ENCODE measurements around the gene BAIAP2. TPM values are rescaled to one million over a fixed set of nuclear protein-coding genes. Genes with fewer than 3 reads are reported as not detected.

BAIAP2 gene
- total RNA-seq, 2 experiments from 2014 or later: 2.8 TPM

DNA sequence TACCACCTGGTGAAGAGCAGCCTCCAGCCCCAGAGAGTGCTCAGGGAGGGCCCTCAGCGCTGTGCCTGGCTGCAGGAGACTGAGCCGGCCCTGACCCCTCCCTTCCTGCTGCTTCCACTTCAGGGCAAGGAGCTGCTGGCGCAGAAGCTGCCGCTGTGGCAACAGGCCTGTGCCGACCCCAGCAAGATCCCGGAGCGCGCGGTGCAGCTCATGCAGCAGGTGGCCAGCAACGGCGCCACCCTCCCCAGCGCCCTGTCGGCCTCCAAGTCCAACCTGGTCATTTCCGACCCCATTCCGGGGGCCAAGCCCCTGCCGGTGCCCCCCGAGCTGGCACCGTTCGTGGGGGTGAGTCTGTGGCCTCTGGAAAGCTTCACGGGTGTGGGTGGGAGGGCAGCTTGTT is 68.4 kb downstream of the BAIAP2 start:
- POLR2A ChIA-PET: no interaction called here
- H3K27ac Mint-ChIP-seq: no peak overlapping the region

DNA sequence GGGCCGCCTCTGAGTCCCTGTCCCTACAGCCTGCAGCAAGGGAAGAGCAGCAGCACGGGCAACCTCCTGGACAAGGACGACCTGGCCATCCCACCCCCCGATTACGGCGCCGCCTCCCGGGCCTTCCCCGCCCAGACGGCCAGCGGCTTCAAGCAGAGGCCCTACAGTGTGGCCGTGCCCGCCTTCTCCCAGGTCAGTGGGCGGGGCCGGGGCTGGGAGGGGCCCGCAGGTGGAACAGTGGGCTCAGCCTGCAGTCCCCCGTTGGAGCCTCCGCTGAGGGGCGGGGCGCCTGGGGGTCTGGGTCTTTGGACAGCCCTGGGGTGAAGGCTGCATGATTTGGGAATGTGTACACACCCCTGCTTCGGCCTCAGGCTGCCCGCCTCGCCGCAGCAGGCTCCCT is 71.8 kb downstream of the BAIAP2 start:
- ChIA-PET CTCF (no interaction called here), POLR2A (no interaction called here)
- H3K27ac Mint-ChIP-seq: no peak overlapping the region
- H3K4me3 Mint-ChIP-seq: no peak overlapping the region
- DNase-seq: no peak
- H3K9me3 Mint-ChIP-seq: no peaks in the 10 kb centered on the region
- H3K27me3 Mint-ChIP-seq: no peaks in the 10 kb centered on the region
- no peaks in the 10 kb centered on the region for H3K4me1 Mint-ChIP-seq
- no peaks in the 10 kb centered on the region for H3K36me3 Mint-ChIP-seq (ENCODE audit: low read depth)

More for the DNA sequence above, 68.4 kb downstream of the BAIAP2 start:
- CTCF ChIA-PET: interaction anchor here (0.9 to 4.6 kb wide), 5 partner anchors 10 to 115 kb away, joined by 3 to 20 read pairs (median 9); partner anchors contain the start of gene CHMP6
- Mint-ChIP-seq H3K9me3 (no peaks in the 10 kb centered on the region), H3K27me3 (no peaks in the 10 kb centered on the region), H3K4me3 (no peak overlapping the region), H3K36me3 (ENCODE audit: low read depth) (no peaks in the 10 kb centered on the region), H3K4me1 (no peaks in the 10 kb centered on the region)
- no peak for DNase-seq

DNA sequence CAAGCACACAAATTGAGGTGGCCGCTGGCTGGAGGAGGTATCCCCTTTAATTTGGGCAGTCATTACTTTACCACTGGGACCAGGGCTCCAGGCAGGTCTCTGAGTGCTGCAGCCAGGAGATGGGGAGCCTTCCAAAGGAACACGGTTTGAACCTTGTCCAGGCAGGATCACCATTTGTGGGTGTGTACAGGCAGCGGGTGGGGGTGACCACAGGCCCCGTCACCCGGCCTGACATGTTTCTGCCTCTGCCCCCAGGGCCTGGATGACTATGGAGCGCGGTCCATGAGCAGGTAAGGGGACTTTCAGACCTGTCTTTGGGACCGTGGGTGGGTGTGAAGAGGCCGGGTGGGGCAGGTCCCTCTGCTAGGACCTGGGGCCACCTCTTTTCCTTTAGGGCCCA is 73.3 kb downstream of the BAIAP2 start:
- Mint-ChIP-seq H3K27me3 (no peaks in the 10 kb centered on the region), H3K4me1 (no peaks in the 10 kb centered on the region), H3K27ac (no peak overlapping the region), H3K9me3 (no peaks in the 10 kb centered on the region), H3K36me3 (ENCODE audit: low read depth) (no peaks in the 10 kb centered on the region), H3K4me3 (no peak overlapping the region)
- CTCF ChIA-PET: no interaction called here
- DNase-seq: no peak
- POLR2A ChIA-PET: no interaction called here

DNA sequence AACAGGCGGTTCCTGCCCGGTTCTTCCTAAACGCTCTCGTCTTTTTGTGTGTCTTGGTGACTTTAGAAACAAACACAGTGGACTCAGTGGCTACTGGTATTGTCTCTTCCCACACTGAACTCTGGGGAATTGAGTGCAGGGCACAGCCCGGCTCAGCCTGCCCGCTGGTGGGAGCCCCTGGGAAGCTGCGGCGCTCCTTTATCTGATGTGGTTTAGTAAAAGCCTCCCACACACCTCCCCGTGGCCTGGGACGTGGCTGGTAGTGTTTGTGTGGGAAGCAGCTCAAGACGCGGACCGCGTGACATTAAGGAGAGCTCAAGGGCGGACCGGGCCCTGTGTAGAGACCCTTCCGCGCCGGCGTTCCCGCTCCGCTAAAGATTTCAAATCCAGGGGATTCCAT is 75.0 kb downstream of the BAIAP2 start:
- H3K4me3 Mint-ChIP-seq: no peak overlapping the region
- no peaks in the 10 kb centered on the region for H3K27me3 Mint-ChIP-seq
- no peak overlapping the region for H3K27ac Mint-ChIP-seq
- ChIA-PET CTCF (interaction anchor here (1.1 kb wide), 1 partner anchor 12 kb away, joined by 3 read pairs; no protein-coding TSS in a partner anchor), POLR2A (no interaction called here)
- no peaks in the 10 kb centered on the region for H3K36me3 Mint-ChIP-seq (ENCODE audit: low read depth)
- DNase-seq: no peak
- no peaks in the 10 kb centered on the region for H3K9me3 Mint-ChIP-seq
- no peaks in the 10 kb centered on the region for H3K4me1 Mint-ChIP-seq

DNA sequence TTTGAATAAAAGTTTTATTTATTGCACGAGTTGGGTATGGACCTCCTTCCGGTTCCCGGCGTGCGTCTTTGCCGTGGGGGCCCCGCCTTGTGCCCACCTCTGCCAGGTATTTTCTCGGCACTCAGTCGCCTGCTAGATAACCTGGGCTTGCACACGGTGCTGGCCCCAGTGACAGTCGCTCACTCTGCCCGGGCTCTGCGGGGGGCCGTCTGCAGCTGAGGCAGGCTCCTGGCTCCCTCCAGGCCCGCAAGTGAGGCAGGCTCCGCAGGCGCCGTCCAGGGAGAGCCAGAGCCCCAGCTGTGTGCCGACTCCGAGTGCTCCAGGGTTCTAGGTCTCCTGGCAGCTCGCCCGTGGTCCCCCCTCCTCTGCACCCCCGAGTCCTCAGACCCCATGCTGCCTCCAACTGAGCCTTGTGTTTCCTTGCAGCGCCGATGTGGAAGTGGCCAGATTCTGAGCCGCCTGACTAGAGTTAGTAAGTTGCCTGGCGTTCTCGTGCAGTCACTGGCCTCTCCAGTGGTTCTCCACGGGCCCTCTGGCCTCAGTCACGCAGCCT is 75.6 kb downstream of the BAIAP2 start:
- no peaks in the 10 kb centered on the region for H3K27me3 Mint-ChIP-seq
- no peak overlapping the region for H3K27ac Mint-ChIP-seq
- CTCF ChIA-PET: interaction anchor here (1.1 to 1.4 kb wide), 2 partner anchors 9 to 12 kb away, joined by 3 to 5 read pairs; no protein-coding TSS in a partner anchor
- H3K4me1 Mint-ChIP-seq: no peaks in the 10 kb centered on the region
- no peak for DNase-seq
- POLR2A ChIA-PET: no interaction called here
- H3K36me3 Mint-ChIP-seq (ENCODE audit: low read depth): no peaks in the 10 kb centered on the region
- no peak overlapping the region for H3K4me3 Mint-ChIP-seq
- H3K9me3 Mint-ChIP-seq: no peaks in the 10 kb centered on the region

DNA sequence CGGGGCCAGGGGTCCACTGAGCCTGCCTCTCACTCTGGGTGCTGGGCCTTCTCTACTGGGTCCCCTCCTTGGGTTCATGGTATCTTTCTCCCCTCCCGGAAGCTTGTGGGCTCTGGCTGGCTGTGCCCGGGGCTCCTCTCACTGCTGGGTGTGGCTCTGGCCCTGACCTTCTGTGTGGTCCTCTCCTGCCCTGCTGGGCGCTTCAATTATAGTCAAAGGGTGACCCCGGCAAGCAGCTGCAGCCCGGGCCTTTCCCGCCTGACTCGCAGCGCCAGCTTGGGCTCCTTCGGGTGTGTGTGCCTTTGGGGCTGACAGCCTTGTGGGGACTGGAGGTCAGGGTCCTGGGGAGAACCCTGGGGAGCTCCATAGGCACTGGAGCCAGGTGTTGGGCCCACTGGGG is 76.1 kb downstream of the BAIAP2 start:
- no peaks in the 10 kb centered on the region for H3K27me3 Mint-ChIP-seq

DNA sequence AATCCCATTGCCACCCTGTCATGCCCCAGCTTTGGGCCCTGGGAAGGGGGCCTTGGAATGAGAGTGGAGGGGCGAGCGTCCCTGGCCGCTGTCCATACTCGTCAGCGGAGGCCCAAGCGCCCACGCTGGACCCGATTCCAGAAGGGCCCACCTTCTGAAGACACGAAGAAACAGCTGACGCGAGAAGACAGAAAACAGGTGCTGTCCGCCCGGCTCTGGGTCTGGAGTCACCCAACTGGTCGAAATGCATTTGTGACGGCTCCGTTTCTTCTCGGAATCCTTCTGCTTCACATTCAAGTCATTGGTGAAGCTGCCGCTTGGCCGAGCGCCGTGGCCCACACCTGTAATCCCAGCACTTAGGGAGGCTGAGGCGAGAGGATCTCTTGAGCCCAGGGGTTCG is 77.5 kb downstream of the BAIAP2 start:
- POLR2A ChIA-PET: no interaction called here
- H3K27ac Mint-ChIP-seq: no peak overlapping the region

More for the DNA sequence above, 76.1 kb downstream of the BAIAP2 start:
- DNase-seq: no peak
- Mint-ChIP-seq H3K9me3 (no peaks in the 10 kb centered on the region), H3K27ac (no peak overlapping the region), H3K36me3 (ENCODE audit: low read depth) (no peaks in the 10 kb centered on the region), H3K4me3 (no peak overlapping the region), H3K4me1 (no peaks in the 10 kb centered on the region)
- CTCF ChIA-PET: interaction anchor here (1.1 to 1.4 kb wide), 2 partner anchors 9 to 13 kb away, joined by 3 to 5 read pairs; no protein-coding TSS in a partner anchor
- POLR2A ChIA-PET: no interaction called here

DNA sequence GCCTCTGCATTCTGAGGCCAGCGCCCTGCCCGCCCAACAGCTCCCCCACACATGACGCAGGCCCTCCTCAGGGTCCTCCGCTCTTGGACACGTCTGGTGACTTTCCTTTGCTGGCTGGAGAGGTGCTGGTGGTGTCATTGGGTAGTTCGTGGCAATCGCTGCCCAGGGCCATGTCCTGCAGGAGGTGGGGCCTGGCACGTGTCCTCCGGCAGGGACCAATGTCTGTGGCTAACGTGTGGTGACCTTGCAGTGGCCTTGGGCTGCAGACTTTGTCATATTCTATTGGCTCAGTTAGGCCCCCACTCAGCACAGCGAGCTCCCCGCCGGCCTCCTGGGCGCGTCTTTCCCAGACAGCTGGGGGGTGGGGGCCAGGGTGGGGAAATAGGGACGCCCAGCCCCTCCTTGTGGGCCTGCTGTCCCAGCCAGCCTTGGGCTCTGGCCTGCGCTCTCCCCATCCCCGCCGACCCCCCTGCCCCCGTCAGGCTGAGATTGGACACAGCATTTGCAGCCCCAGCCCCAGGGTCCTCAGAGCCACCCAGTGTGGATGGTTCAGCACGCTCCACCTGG is 78.3 kb downstream of the BAIAP2 start:
- ChIA-PET CTCF (interaction anchor here (0.6 to 2.7 kb wide), 2 partner anchors 11 to 58 kb away, joined by 4 to 10 read pairs; no protein-coding TSS in a partner anchor), POLR2A (no interaction called here)
- Mint-ChIP-seq H3K4me1 (no peaks in the 10 kb centered on the region), H3K4me3 (no peak overlapping the region), H3K9me3 (no peaks in the 10 kb centered on the region), H3K27ac (no peak overlapping the region), H3K36me3 (ENCODE audit: low read depth) (no peaks in the 10 kb centered on the region), H3K27me3 (no peaks in the 10 kb centered on the region)
- no peak for DNase-seq

More for the DNA sequence above, 77.5 kb downstream of the BAIAP2 start:
- Mint-ChIP-seq H3K36me3 (ENCODE audit: low read depth) (no peaks in the 10 kb centered on the region), H3K4me3 (no peak overlapping the region), H3K9me3 (no peaks in the 10 kb centered on the region), H3K27me3 (no peaks in the 10 kb centered on the region), H3K4me1 (no peaks in the 10 kb centered on the region)
- CTCF ChIA-PET: interaction anchor here (2.7 kb wide), 1 partner anchor 10 kb away, joined by 10 read pairs; no protein-coding TSS in a partner anchor
- no peak for DNase-seq

DNA sequence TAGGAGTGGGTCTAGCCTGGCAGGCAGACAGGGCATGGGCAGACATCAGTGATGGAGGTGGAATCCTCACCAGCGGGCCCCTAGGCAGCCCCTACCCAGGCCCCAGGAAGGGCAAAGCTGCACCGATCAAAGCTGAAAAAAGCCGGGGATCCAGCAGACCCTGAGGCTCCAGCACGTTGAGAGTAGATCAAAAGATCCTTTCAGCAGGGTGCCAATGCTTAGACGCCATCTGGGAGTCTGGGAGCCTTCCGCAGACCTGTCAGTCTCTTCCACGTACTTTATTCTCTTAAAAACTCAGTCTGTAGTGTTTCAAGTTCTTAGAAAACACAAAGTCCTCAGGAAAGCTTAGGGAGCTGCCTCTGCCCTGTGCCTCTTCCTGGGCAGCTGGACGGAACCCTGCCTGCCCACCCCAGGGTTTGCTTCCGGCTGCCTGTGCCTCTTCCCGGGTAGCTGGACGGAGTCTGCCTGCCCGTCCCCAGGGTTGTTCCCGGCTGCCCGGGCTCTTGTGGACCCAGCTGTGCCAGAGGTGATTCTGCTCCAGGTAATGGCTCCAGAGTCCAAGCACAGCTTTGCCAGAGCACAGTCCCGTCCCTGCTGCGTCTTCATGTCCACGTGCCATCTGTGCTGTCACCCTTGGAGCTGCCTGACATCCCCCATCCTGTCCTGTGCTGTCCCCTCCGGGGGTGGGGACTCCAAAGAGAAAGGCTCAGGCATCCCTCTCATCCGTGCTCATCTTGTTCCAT is 79.6 kb downstream of the BAIAP2 start:
- Mint-ChIP-seq H3K4me3 (no peak overlapping the region), H3K27me3 (no peaks in the 10 kb centered on the region), H3K9me3 (no peaks in the 10 kb centered on the region), H3K36me3 (ENCODE audit: low read depth) (no peaks in the 10 kb centered on the region), H3K4me1 (no peaks in the 10 kb centered on the region), H3K27ac (no peak overlapping the region)
- ChIA-PET CTCF (interaction anchor here (2.7 kb wide), 1 partner anchor 12 kb away, joined by 10 read pairs; no protein-coding TSS in a partner anchor), POLR2A (no interaction called here)
- no peak for DNase-seq

DNA sequence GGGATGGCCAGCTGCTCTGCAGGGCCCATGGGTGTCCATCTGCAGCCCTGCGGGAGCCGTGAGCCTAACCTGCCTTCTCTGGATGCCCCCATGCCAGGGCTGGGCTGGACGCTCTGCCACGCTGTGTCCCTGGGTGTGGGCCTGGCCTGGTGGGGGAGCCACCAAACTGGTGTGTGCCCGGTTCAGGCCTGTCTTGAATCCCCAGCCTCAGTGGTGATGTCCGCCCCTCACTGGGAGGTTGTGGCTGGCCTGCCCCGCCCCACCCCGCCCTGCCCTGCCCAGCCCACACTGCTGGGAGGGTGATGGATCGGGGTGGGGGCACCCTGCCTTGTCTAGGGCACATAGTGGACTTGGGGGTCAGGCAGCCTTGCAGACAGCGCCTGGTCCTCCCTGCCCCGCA is 80.3 kb downstream of the BAIAP2 start:
- Mint-ChIP-seq H3K36me3 (ENCODE audit: low read depth) (no peaks in the 10 kb centered on the region), H3K4me1 (no peaks in the 10 kb centered on the region), H3K27ac (no peak overlapping the region), H3K9me3 (no peaks in the 10 kb centered on the region), H3K4me3 (no peak overlapping the region), H3K27me3 (no peaks in the 10 kb centered on the region)
- CTCF ChIA-PET: interaction anchor here (1.1 to 2.7 kb wide), 2 partner anchors 13 to 177 kb away, joined by 3 to 10 read pairs; no protein-coding TSS in a partner anchor
- DNase-seq: no peak
- POLR2A ChIA-PET: no interaction called here

DNA sequence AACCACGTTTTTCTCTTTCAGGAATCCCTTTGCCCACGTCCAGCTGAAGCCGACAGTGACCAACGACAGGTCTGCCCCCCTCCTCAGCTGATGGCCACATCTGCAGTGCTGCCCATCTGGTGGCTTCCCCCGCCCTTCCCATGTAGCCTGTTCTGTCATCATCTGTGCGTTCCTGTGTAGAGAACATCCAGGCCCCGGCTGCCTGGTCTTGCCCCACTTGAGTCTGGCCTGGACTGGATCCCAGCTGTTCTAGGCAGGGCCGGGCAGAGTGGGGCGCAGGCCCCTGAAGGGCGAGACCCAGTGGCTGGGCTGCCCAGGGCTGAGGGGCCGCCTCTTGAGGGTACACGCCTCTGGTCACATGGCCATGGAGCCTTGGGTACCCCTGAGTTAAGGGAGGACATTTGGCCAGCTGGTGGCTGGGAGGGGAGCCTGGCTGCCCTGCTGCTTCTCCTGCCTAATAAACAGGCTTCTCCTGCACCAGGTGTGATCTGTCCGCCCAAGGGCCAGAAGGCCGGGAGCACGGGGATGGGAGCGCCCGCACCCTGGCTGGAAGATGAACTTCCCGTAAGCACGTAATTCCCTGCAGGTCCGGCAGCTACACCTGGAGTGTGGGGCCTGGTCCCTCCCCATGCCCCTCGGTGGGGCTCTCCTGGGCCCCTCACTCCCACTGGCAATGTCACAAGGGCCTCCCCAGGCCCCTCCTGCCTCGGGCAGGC is 81.0 kb downstream of the BAIAP2 start:
- Mint-ChIP-seq H3K4me3 (no peak overlapping the region), H3K4me1 (no peaks in the 10 kb centered on the region), H3K27ac (no peak overlapping the region), H3K27me3 (no peaks in the 10 kb centered on the region), H3K9me3 (no peaks in the 10 kb centered on the region), H3K36me3 (ENCODE audit: low read depth) (no peaks in the 10 kb centered on the region)
- no peak for DNase-seq
- ChIA-PET CTCF (interaction anchor here (1.1 kb wide), 1 partner anchor 176 kb away, joined by 3 read pairs; no protein-coding TSS in a partner anchor), POLR2A (no interaction called here)

DNA sequence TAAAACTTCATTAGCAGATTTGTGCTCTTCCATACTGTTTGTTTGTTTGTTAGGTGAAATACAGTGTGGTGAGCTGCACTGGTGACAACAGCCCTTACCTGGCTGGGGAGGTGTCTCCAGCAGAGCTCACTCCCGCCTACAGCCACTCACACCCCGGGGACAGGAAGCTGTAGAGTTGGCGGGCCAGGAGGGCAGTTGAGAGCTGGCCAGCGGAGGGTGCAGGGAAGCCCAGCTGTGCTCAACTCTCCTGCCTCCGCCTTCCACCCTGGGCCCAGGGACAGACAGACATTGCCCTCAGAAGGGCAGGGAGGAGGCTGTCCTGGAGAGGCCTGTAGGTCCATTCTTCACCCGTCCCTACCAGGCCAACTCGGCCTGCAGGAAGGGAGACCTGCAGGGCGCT is 81.8 kb downstream of the BAIAP2 start:
- CTCF ChIA-PET: interaction anchor here (1.2 kb wide), 1 partner anchor 15 kb away, joined by 4 read pairs; no protein-coding TSS in a partner anchor
- Mint-ChIP-seq H3K27me3 (no peaks in the 10 kb centered on the region), H3K27ac (no peak overlapping the region), H3K4me3 (no peak overlapping the region), H3K36me3 (ENCODE audit: low read depth) (no peaks in the 10 kb centered on the region), H3K4me1 (no peaks in the 10 kb centered on the region), H3K9me3 (no peaks in the 10 kb centered on the region)
- no peak for DNase-seq
- POLR2A ChIA-PET: no interaction called here

Data from activated CD4-positive, alpha-beta T cell treated with anti-CD3 and anti-CD28 coated beads, Interleukin-2, amount 10 ng/mL, durations not matched to agents 7 days and 5 days (primary cell).